ENCODE measurements around the gene CEP20.

GRCh38 chr16:15882563-15882962, 5.8 kb downstream of the CEP20 start:
- no peak for TF ChIP-seq CTCF (IDR thresholded peaks at IDR 0.05)
- TF ChIP-seq POLR2A (IDR thresholded peaks at IDR 0.05) = no peak
